A549 (cell line): ENCODE results near the gene OR10AD1. TPM values are rescaled to one million over a fixed set of nuclear protein-coding genes. Genes with fewer than 3 reads are reported as not detected.
A peak's percentile ranks its signal among the peaks of the same experiment; 100 is the strongest.
"Not testable (repeated sequence)": the region's sequence is repeated elsewhere in the genome, so short reads cannot be mapped to it uniquely, and the experiment has no call there.

Source experiments
- ATAC-seq, 2 experiments: fragments of 200-7000 bp in 1 of 2; fragments of >200 bp in 1 of 2; cut with Nextera tagmentation in 1 of 2; cut with Tn5 transposase in 1 of 2; 3 replicates each; pipeline versions ENCODE4 v1.8.0 to v1.9.1; 2018 to 2020; ENCODE audit warnings: mild to moderate bottlenecking in 1 of 2, moderate library complexity in 1 of 2
- CTCF ChIA-PET: fragments of 300-600 bp; sonication (Branson Sonifier 250); formaldehyde crosslinking; extraction: SDS; loops from one replicate; lab custom pipeline; 2021; ENCODE audit warnings: antibody characterized with exemption, inconsistent platforms; lab: Yijun Ruan, JAX
- POLR2A ChIA-PET: fragments of 350-600 bp; formaldehyde crosslinking; extraction: SDS; loops from one replicate; lab custom pipeline; 2021; ENCODE audit warnings: antibody characterized with exemption, inconsistent platforms; lab: Yijun Ruan, JAX
- DNase-seq, 2 experiments: peaks; one replicate each; pipeline versions ENCODE4 v3.0.0 to v3.0.0-alpha.2; 2011 to 2016; ENCODE audit warnings: low read depth in 1 of 2, low spot score in 1 of 2
- FAIRE-seq: peaks from 2 replicates; lab custom pipeline; 2011; peaks lifted over from hg19 to GRCh38; lab: Jason Lieb, UNC
- H3K27ac ChIP-seq, 2 experiments: fragments of >200 bp; sonication (Bioruptor Twin); formaldehyde crosslinking; 3 replicates each; pipeline ENCODE4 v1.5.1; 2016 to 2017
- H3K4me1 ChIP-seq: fragments of >200 bp; sonication (Bioruptor Twin); formaldehyde crosslinking; 3 replicates; pipeline ENCODE4 v1.6.1; 2016
- H3K4me2 ChIP-seq: fragments of >200 bp; sonication (Bioruptor Twin); formaldehyde crosslinking; 3 replicates; pipeline ENCODE4 v1.6.1; 2016
- H3K4me3 ChIP-seq: fragments of >200 bp; sonication (Bioruptor Twin); formaldehyde crosslinking; 3 replicates; pipeline ENCODE4 v1.5.1; 2016
- H3K9me3 ChIP-seq: fragments of >200 bp; sonication (Bioruptor Twin); formaldehyde crosslinking; 3 replicates; pipeline ENCODE4 v1.6.1; 2016
- CHD2 ChIP-seq: fragments of 150-350 bp; IDR thresholded peaks from 2 replicates; pipeline ENCODE4 v1.6.1; 2014; ENCODE audit warnings: low read length; ENCODE audit not compliant: partially characterized antibody
- EHMT2 ChIP-seq: fragments of 200-600 bp; sonication (generic); IDR thresholded peaks from 2 replicates; pipeline ENCODE4 v1.6.1; 2016; ENCODE audit warnings: antibody characterized with exemption, low read depth, mild to moderate bottlenecking, moderate library complexity
- EP300 ChIP-seq, 2 experiments: fragments of >200 bp; sonication (Bioruptor Twin); formaldehyde crosslinking; IDR thresholded peaks; 2 replicates in 1 of 2; 3 replicates in 1 of 2; pipeline ENCODE4 v1.6.1; 2016 to 2017
- FOSL2 ChIP-seq, 2 experiments: fragments of 450-650 bp in 1 of 2; fragments of >200 bp in 1 of 2; sonication (Bioruptor Twin) in 1 of 2; formaldehyde crosslinking; IDR thresholded peaks; 2 replicates each; pipeline versions ENCODE4 v1.5.0 to v1.6.1; 2016 to 2020; ENCODE audit warnings: mild to moderate bottlenecking in 1 of 2, moderate library complexity in 1 of 2
- GATA3 ChIP-seq: IDR thresholded peaks from 2 replicates; pipeline ENCODE4 v1.6.1; 2012; ENCODE audit warnings: borderline replicate concordance
- HOXA7 ChIP-seq: fragments of 250-450 bp; sonication (Bioruptor Pico); IDR thresholded peaks from 2 replicates; pipeline ENCODE4 v1.5.0; 2020; ENCODE audit warnings: mild to moderate bottlenecking, moderate library complexity
- HOXB5 ChIP-seq: fragments of 250-450 bp; sonication (Bioruptor Pico); IDR thresholded peaks from 2 replicates; pipeline ENCODE4 v1.5.0; 2020; ENCODE audit warnings: mild to moderate bottlenecking, moderate library complexity
- JUN ChIP-seq, 2 experiments: fragments of >200 bp; sonication (Bioruptor Twin); formaldehyde crosslinking; IDR thresholded peaks; 2 replicates in 1 of 2; 3 replicates in 1 of 2; pipeline ENCODE4 v1.6.1; 2016 to 2017
- MAFK ChIP-seq: fragments of 450-650 bp; IDR thresholded peaks from 2 replicates; pipeline ENCODE4 v1.6.1; 2014; ENCODE audit not compliant: partially characterized antibody
- MAZ ChIP-seq: fragments of 150-350 bp; IDR thresholded peaks from 2 replicates; pipeline ENCODE4 v1.6.1; 2014; ENCODE audit warnings: antibody characterized with exemption, low read depth, low read length, borderline replicate concordance
- NFE2L2 ChIP-seq: fragments of 150-350 bp; conservative IDR thresholded peaks from 2 replicates; pipeline ENCODE4 v1.6.1; 2014; ENCODE audit warnings: low read length
- NR3C1 ChIP-seq: fragments of >200 bp; sonication (Bioruptor Twin); formaldehyde crosslinking; IDR thresholded peaks from 3 replicates; pipeline ENCODE4 v1.6.1; 2017
- POLR2A ChIP-seq: IDR thresholded peaks from 2 replicates; pipeline ENCODE4 v1.6.1; 2012; ENCODE audit warnings: mild to moderate bottlenecking, low read length
- RFX5 ChIP-seq: fragments of 450-650 bp; IDR thresholded peaks from 2 replicates; pipeline ENCODE4 v1.7.1; 2014; ENCODE audit warnings: antibody characterized with exemption, mild to moderate bottlenecking, moderate library complexity
- TP53 ChIP-seq: fragments of 250-450 bp; sonication (Bioruptor Pico); IDR thresholded peaks from 2 replicates; pipeline ENCODE4 v1.5.0; 2021; ENCODE audit warnings: mild to moderate bottlenecking, moderate library complexity
- ZC3H11A ChIP-seq: fragments of 450-650 bp; IDR thresholded peaks from 2 replicates; pipeline ENCODE4 v1.6.1; 2014; ENCODE audit warnings: antibody characterized with exemption, mild to moderate bottlenecking
- WGBS: methylation state at CpG from one replicate; pipeline ENCODE4 v1.1.6; 2017; ENCODE audit errors: missing lambda C conversion rate; 5-methylcytosine and 5-hydroxymethylcytosine counted together
- polyA plus RNA-seq, 4 experiments: library from polyadenylated mRNA; depleted of rRNA in 3 of 4; stranded (reverse); fragments of >200 nt; fragmentation: RNase III in 1 of 4; extraction: RNeasy Plus Mini Kit Qiagen cat#74134 plus additional on column Dnase treatment in 1 of 4; gene quantifications; 2 replicates in 3 of 4; 3 replicates in 1 of 4; pipeline ENCODE4 v1.2.3, GENCODE V29; 2011 to 2017
- TF ChIP-seq, protein P1 (sequence below): fragments of >200 bp; sonication (Bioruptor Twin); formaldehyde crosslinking; IDR thresholded peaks from 3 replicates; pipeline ENCODE4 v1.6.1; 2016
- TF ChIP-seq, protein P2 (sequence below): fragments of 150-350 bp; IDR thresholded peaks from 2 replicates; pipeline ENCODE4 v1.6.1; 2014; ENCODE audit warnings: low read depth, mild to moderate bottlenecking, low read length

The OR10AD1 gene
- polyA plus RNA-seq, 2 of the 4 experiments (the other 2 are of a cell fraction), result not detected

DNA sequence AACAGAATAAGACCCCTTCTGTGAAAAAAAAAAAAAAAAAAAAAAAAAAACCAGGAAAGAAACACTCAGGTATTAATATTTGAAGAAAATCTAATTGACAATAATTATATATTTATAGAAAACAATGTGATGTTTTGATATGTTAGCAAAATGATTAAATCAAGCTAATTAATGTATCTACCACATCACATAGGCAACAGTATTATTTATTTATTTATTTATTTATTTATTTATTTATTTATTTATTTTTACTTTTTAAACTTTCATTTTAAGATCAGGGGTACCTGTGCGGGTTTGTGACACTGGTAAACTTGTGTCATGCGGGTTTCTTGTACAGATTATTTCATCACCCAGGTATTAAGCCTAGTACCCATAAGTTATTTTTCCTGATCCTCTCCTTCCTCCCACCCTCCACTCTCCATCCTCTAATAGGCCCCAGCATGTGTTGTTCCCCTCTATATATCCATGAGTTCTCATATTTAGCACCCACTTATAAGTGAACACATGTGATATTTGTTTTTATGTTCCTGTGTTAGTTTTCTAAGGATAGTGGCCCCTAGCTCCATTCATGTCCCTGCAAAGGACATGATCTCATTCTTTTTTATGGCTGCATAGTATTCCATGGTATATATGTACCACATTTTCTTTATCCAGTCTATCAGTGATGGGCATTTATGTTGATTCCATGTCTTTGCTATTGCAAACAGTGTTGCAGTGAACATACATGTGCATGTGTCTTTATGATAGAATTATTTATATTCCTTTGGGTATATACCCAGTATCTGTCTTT lies 28.3 kb upstream of the OR10AD1 start:
- POLR2A ChIA-PET, result not testable (repeated sequence)
- WGBS, result 76% methylated on average over 2 of the region's 2 CpGs

DNA sequence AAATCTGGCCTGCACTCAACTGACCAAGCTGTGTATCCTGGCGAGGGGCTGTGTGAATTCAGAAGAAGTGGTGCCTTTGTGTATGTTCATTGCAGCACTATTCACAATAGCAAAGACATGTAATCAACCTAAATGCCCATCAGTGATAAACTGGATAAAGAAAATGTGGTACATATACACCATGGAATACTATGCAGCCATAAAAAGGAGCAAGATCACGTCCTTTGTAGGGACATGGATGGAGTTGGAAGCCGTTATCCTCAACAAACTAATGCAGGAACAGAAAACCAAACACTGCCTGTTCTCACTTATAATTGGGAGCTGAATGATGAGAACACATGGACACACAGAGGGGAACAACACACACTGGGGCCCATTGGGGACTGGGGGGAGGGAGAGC lies 21.4 kb upstream of the OR10AD1 start:
- H3K27ac ChIP-seq, POLR2A ChIA-PET, CTCF ChIA-PET, H3K9me3 ChIP-seq, FAIRE-seq, ATAC-seq, DNase-seq, H3K4me2 ChIP-seq, H3K4me1 ChIP-seq, H3K4me3 ChIP-seq: not testable (repeated sequence)
- WGBS, result 17% methylated on average over 3 of the region's 3 CpGs

More for the DNA sequence above, 28.3 kb upstream of the OR10AD1 start:
- H3K9me3 ChIP-seq, FAIRE-seq, CTCF ChIA-PET, DNase-seq, H3K4me3 ChIP-seq, H3K27ac ChIP-seq, H3K4me1 ChIP-seq, ATAC-seq, H3K4me2 ChIP-seq: not testable (repeated sequence)
- TF ChIP-seq ZC3H11A, result peak; percentile 94

- POLR2A ChIA-PET, result no interaction called here
- Histone ChIP-seq H3K27ac (no peak overlapping the region), H3K9me3 (no peaks in the 10 kb centered on the region), H3K4me2 (no peak overlapping the region), H3K4me1 (no peaks in the 10 kb centered on the region), H3K4me3 (no peak overlapping the region)
- CTCF ChIA-PET, result interaction anchor here (1.1 kb wide), 1 partner anchor 121 kb away, joined by 3 read pairs; no protein-coding TSS in a partner anchor
- no peak for TF ChIP-seq JUN (IDR thresholded peaks at IDR 0.05)
- no peak for TF ChIP-seq HOXB5
- TF ChIP-seq FOSL2 (IDR thresholded peaks at IDR 0.05), result no peak
- TF ChIP-seq FOSL2 (CRISPR knock-in tag; IDR thresholded peaks at IDR 0.05), result no peak
- no peak for TF ChIP-seq TP53 (CRISPR knock-in tag)
- no peak for TF ChIP-seq ZC3H11A
- no peak for TF ChIP-seq MAZ
- no peak for TF ChIP-seq POLR2A
- FAIRE-seq (no peak), DNase-seq (no peak), ATAC-seq (peak in 1 of 2 experiments; percentile 23; a peak in 1 of 6 replicates)
- WGBS, result 5% methylated on average over 2 of the region's 2 CpGs
Observed at GRCh38 chr12:48221645-48222044, 18.6 kb upstream of the OR10AD1 start.

GRCh38 chr12:48220701-48221100 lies 17.6 kb upstream of the OR10AD1 start:
- Histone ChIP-seq H3K9me3 (no peaks in the 10 kb centered on the region), H3K4me3 (no peak overlapping the region), H3K4me2 (no peak overlapping the region), H3K27ac (no peak overlapping the region), H3K4me1 (no peaks in the 10 kb centered on the region)
- TF ChIP-seq NFE2L2 (no peak), EHMT2 (no peak), RFX5 (no peak), HOXA7 (CRISPR knock-in tag) (no peak)
- TF ChIP-seq, protein P1, sequence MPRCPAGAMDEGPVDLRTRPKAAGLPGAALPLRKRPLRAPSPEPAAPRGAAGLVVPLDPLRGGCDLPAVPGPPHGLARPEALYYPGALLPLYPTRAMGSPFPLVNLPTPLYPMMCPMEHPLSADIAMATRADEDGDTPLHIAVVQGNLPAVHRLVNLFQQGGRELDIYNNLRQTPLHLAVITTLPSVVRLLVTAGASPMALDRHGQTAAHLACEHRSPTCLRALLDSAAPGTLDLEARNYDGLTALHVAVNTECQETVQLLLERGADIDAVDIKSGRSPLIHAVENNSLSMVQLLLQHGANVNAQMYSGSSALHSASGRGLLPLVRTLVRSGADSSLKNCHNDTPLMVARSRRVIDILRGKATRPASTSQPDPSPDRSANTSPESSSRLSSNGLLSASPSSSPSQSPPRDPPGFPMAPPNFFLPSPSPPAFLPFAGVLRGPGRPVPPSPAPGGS, result no peak
- CTCF ChIA-PET, result no interaction called here
- DNase-seq, result no peak
- no peak for FAIRE-seq
- POLR2A ChIA-PET, result no interaction called here
- 84% methylated on average over 1 of the region's 1 CpG for WGBS
- no peak for ATAC-seq

DNA sequence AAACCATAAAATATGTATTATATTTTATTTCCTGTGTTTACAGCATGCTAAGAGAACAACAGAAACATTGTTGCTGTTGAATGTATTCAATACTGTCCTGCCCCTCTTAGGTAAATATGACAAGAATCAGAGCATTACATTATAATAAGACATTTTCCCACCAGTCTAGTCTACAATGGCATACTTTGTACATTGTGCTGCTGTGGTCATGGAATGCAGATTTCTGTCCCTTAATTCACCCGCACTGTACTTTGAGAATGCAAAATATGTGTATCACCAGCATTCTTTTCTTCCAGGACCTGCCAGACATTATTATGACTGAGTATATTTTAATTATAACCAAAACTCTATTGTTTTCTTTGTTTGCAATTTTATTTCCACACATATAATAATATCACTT lies 16.5 kb upstream of the OR10AD1 start:
- ChIA-PET POLR2A (no interaction called here), CTCF (no interaction called here)
- H3K4me3 ChIP-seq, result no peak overlapping the region
- ATAC-seq, result no peak
- DNase-seq, result no peak
- H3K4me2 ChIP-seq, result no peak overlapping the region
- TF ChIP-seq RFX5, result no peak
- no peak for TF ChIP-seq CHD2
- TF ChIP-seq, protein P2, sequence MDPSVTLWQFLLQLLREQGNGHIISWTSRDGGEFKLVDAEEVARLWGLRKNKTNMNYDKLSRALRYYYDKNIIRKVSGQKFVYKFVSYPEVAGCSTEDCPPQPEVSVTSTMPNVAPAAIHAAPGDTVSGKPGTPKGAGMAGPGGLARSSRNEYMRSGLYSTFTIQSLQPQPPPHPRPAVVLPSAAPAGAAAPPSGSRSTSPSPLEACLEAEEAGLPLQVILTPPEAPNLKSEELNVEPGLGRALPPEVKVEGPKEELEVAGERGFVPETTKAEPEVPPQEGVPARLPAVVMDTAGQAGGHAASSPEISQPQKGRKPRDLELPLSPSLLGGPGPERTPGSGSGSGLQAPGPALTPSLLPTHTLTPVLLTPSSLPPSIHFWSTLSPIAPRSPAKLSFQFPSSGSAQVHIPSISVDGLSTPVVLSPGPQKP, result no peak
- TF ChIP-seq GATA3, result no peak
- TF ChIP-seq NR3C1, result no peak
- TF ChIP-seq MAFK, result no peak
- no peak for TF ChIP-seq MAZ
- no peak for TF ChIP-seq EP300 (IDR thresholded peaks at IDR 0.05)
- no peaks in the 10 kb centered on the region for H3K4me1 ChIP-seq
- 70% methylated on average over 1 of the region's 1 CpG for WGBS
- no peak for FAIRE-seq
- no peaks in the 10 kb centered on the region for H3K9me3 ChIP-seq
- H3K27ac ChIP-seq, result no peak overlapping the region
